ENCODE measurements around the gene RNGTT. TPM values are rescaled to one million over a fixed set of nuclear protein-coding genes. Genes with fewer than 3 reads are reported as not detected.
"Not testable (repeated sequence)": the region's sequence is repeated elsewhere in the genome, so short reads cannot be mapped to it uniquely, and the experiment has no call there.

Gene RNGTT
- total RNA-seq, 1 donor from 2014 or later, result 13.4 TPM

DNA sequence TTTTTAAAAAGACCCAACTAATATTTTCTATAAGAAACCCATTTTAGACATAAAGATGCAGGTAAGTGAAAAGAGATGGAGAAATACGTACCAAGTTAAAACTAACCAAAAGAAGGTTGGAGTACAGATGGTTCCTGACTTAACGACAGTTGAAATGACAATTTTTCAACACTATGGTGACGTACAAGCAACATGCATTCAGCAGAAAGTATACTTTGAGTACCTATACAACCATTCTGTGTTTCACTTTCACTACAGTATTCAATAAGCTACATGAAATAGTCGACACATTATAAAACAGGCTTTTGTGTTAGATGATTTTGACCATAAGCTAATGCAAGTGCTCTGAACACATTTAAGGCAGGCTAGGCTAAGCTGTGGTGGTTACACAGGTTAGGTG is 228.9 kb downstream of the RNGTT start:
- Mint-ChIP-seq H3K4me3 (no peak overlapping the region), H3K27me3 (no peaks in the 10 kb centered on the region), H3K4me1 (ENCODE audit: unreplicated experiment) (peaks cover 16% of the 10 kb centered on the region), H3K36me3 (no peaks in the 10 kb centered on the region), H3K9me3 (no peaks in the 10 kb centered on the region), H3K27ac (no peak overlapping the region)
- DNase-seq (ENCODE audit: extremely low spot score, unreplicated experiment), result no peak
- no peak for TF ChIP-seq CTCF (conservative IDR thresholded peaks at IDR 0.05)

- Mint-ChIP-seq H3K36me3 (no peaks in the 10 kb centered on the region), H3K27ac (no peak overlapping the region), H3K4me1 (ENCODE audit: unreplicated experiment) (peaks cover 19% of the 10 kb centered on the region), H3K27me3 (no peaks in the 10 kb centered on the region), H3K9me3 (peaks cover 7% of the 10 kb centered on the region), H3K4me3 (no peak overlapping the region)
- no peak for TF ChIP-seq CTCF (conservative IDR thresholded peaks at IDR 0.05)
- DNase-seq (ENCODE audit: extremely low spot score, unreplicated experiment), result no peak
Measured at GRCh38 chr6:88730611-88731011, 232.8 kb downstream of the RNGTT start.

DNA sequence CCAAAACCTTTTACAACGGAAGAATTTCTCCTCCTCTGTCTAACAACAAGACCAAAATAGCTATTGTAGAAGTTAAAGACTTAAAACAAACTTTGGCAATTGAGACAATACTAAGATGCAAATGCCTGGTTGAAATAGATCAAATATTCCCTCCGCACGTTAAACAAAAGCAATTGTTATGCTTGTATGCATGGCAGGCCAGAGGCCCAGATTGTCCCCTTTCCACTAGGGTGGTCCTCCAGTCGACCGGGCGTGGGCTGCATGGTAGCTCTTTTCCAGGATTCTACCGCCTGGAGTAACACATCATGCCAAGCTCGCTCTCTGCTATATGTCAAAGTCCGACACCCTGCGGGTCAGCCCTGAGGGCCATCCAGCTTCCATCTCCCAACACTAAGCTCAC is 234.7 kb downstream of the RNGTT start:
- H3K27me3 Mint-ChIP-seq, result no peaks in the 10 kb centered on the region
- peaks cover 7% of the 10 kb centered on the region for H3K9me3 Mint-ChIP-seq
- H3K4me3 Mint-ChIP-seq, result no peak overlapping the region
- no peaks in the 10 kb centered on the region for H3K36me3 Mint-ChIP-seq
- DNase-seq (ENCODE audit: extremely low spot score, unreplicated experiment), result no peak
- no peak for TF ChIP-seq CTCF (conservative IDR thresholded peaks at IDR 0.05)
- no peak overlapping the region for H3K27ac Mint-ChIP-seq
- H3K4me1 Mint-ChIP-seq (ENCODE audit: unreplicated experiment), result peaks cover 19% of the 10 kb centered on the region

- not testable (repeated sequence) for H3K27ac Mint-ChIP-seq; H3K4me3 Mint-ChIP-seq; DNase-seq (ENCODE audit: extremely low spot score, unreplicated experiment); H3K9me3 Mint-ChIP-seq; H3K27me3 Mint-ChIP-seq; H3K36me3 Mint-ChIP-seq
- H3K4me1 Mint-ChIP-seq (ENCODE audit: unreplicated experiment), result peaks cover 19% of the 10 kb centered on the region
Measured at GRCh38 chr6:88726409-88726808, 237.0 kb downstream of the RNGTT start.

DNA sequence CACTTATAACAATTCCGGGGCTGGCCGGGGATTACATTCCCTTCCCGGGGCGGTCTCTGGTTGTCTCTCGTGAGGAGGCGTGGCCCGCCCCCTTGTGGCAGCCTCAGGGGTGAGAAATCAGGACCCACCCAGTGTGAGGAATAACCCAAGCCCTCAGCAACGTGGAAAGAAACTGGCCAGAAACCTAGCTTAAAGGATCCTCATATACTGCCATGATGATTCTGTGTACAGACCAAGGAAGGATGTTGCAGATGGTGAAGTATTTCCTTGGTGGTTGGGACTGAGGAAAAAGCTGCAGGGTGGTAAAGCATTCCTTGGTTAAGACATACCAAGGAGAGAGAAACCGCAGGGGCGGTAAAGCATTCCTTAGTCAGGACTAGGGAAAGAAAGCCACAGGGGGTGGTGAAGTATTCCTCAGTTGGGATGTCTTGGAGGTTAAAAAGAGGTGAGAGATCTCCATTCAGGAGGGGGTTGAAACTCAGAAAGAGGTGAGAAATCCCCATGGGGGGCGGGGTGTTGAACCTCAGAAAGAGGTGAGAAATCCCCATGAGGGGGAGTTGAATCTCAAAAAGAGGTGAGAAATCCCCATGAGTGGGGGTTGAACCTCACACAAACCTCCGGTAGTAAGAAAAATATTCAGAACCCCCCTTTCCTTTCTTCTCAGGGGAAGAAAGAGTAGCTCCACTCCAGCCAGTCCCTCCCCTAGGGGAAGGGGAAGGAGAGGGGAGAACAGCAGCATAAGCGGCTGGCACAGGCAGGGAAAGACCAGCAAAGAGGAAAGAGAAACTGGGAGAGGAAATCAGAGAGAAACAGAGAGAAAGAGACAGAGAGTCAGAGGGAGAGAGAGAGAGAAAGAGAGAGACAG is 238.1 kb downstream of the RNGTT start:
- Mint-ChIP-seq H3K27me3 (no peaks in the 10 kb centered on the region), H3K4me3 (no peak overlapping the region), H3K4me1 (ENCODE audit: unreplicated experiment) (peaks cover 10% of the 10 kb centered on the region), H3K9me3 (peaks cover 7% of the 10 kb centered on the region), H3K27ac (no peak overlapping the region), H3K36me3 (no peaks in the 10 kb centered on the region)
- no peak for DNase-seq (ENCODE audit: extremely low spot score, unreplicated experiment)
- peak; percentile 69 for TF ChIP-seq CTCF (conservative IDR thresholded peaks at IDR 0.05)

- no peak overlapping the region for H3K27ac Mint-ChIP-seq
- H3K9me3 Mint-ChIP-seq, result no peaks in the 10 kb centered on the region
Measured at GRCh38 chr6:88722686-88723085, 240.7 kb downstream of the RNGTT start.

GRCh38 chr6:88716399-88716798 is 247.0 kb downstream of the RNGTT start:
- not testable (repeated sequence) for H3K36me3 Mint-ChIP-seq; H3K4me1 Mint-ChIP-seq (ENCODE audit: unreplicated experiment); H3K9me3 Mint-ChIP-seq; H3K27ac Mint-ChIP-seq; DNase-seq (ENCODE audit: extremely low spot score, unreplicated experiment); H3K4me3 Mint-ChIP-seq; H3K27me3 Mint-ChIP-seq

More at GRCh38 chr6:88722686-88723085, 240.7 kb downstream of the RNGTT start:
- Mint-ChIP-seq H3K27me3 (no peaks in the 10 kb centered on the region), H3K36me3 (no peaks in the 10 kb centered on the region), H3K4me3 (no peak overlapping the region), H3K4me1 (ENCODE audit: unreplicated experiment) (no peaks in the 10 kb centered on the region)
- TF ChIP-seq CTCF (conservative IDR thresholded peaks at IDR 0.05), result no peak
- DNase-seq (ENCODE audit: extremely low spot score, unreplicated experiment), result no peak

Data from type B pancreatic cell (in vitro differentiated cells).